Calu3 (cell line): ENCODE data around the gene TSPAN18. TPM values are rescaled to one million over a fixed set of nuclear protein-coding genes. Genes with fewer than 3 reads are reported as not detected.

ENCODE experiments used
- BruUV-seq: library from RNA; stranded (reverse); fragments of 400-500 nt; replicated peaks from 2 replicates; lab custom pipeline; 2021; lab: Mats Ljungman, UMichigan
- CTCF ChIA-PET: fragments of 300-600 bp; sonication (Branson Sonifier 250); formaldehyde crosslinking; loops from one replicate; lab custom pipeline; 2022; ENCODE audit warnings: antibody characterized with exemption; lab: Charles Lee
- DNase-seq: peaks from one replicate; pipeline ENCODE4 v3.0.0; 2022
- H3K27ac Mint-ChIP-seq: one replicate; pipeline ENCODE4 v1.8.0; 2022; ENCODE audit warnings: mixed read lengths; ENCODE audit not compliant: unreplicated experiment
- H3K27me3 Mint-ChIP-seq: one replicate; pipeline ENCODE4 v1.8.0; 2022; ENCODE audit warnings: mixed read lengths; ENCODE audit not compliant: unreplicated experiment
- H3K36me3 Mint-ChIP-seq: one replicate; pipeline ENCODE4 v1.8.0; 2022; ENCODE audit warnings: mild to moderate bottlenecking, moderate library complexity, mixed read lengths; ENCODE audit not compliant: insufficient read depth, unreplicated experiment
- H3K4me1 Mint-ChIP-seq: one replicate; pipeline ENCODE4 v1.8.0; 2022; ENCODE audit warnings: mild to moderate bottlenecking, low read depth, mixed read lengths; ENCODE audit not compliant: unreplicated experiment
- H3K4me3 Mint-ChIP-seq: one replicate; pipeline ENCODE4 v1.8.0; 2022; ENCODE audit warnings: mild to moderate bottlenecking, low read depth, moderate library complexity, mixed read lengths; ENCODE audit not compliant: unreplicated experiment
- H3K9me3 Mint-ChIP-seq: one replicate; pipeline ENCODE4 v1.8.0; 2022; ENCODE audit warnings: low read depth, mixed read lengths; ENCODE audit not compliant: unreplicated experiment
- CTCF ChIP-seq: fragments of 200-600 bp; IDR thresholded peaks from one replicate; pipeline ENCODE4 v1.8.0; 2022; ENCODE audit warnings: antibody characterized with exemption; ENCODE audit not compliant: unreplicated experiment
- intact Hi-C: fragments of 100-400 bp; cut with micrococcal nuclease; formaldehyde crosslinking; loops from one replicate; pipeline ENCODE4 v1.10.0; 2022; ENCODE audit not compliant: unreplicated experiment
- total RNA-seq: library from RNA; stranded (reverse); gene quantifications from 2 replicates; pipeline ENCODE4 v1.2.3, GENCODE V29; 2022

Gene TSPAN18
- total RNA-seq, 1 experiment from 2014 or later: not detected

DNA sequence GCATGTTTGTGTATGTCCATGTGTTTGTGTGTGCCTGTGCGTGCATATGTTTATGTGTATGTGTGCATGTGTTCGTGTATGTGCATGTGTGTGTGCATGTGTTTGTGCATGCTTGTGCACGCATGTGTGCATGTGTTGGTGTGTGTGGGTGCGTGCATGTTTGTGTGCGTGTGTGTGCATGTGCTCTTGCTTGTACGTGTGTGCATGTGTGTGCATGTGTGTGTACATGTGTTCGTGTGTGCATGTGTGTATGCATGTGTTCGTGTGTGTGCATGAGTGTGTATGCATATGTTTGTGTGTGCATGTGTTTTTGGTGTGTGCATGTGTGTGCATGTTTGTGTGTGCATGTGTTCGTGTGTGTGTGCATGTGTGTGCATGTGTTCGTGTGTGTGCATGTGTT is 63.4 kb downstream of the TSPAN18 start:
- Mint-ChIP-seq H3K4me1 (no peaks in the 10 kb centered on the region), H3K27me3 (peaks cover 82% of the 10 kb centered on the region), H3K9me3 (no peaks in the 10 kb centered on the region), H3K36me3 (no peaks in the 10 kb centered on the region), H3K4me3 (no peak overlapping the region), H3K27ac (no peak overlapping the region)
- DNase-seq: no peak
- BruUV-seq: no TSS peak
- CTCF ChIA-PET: no interaction called here
- intact Hi-C loops: no loop called here
- no peak for TF ChIP-seq CTCF

DNA sequence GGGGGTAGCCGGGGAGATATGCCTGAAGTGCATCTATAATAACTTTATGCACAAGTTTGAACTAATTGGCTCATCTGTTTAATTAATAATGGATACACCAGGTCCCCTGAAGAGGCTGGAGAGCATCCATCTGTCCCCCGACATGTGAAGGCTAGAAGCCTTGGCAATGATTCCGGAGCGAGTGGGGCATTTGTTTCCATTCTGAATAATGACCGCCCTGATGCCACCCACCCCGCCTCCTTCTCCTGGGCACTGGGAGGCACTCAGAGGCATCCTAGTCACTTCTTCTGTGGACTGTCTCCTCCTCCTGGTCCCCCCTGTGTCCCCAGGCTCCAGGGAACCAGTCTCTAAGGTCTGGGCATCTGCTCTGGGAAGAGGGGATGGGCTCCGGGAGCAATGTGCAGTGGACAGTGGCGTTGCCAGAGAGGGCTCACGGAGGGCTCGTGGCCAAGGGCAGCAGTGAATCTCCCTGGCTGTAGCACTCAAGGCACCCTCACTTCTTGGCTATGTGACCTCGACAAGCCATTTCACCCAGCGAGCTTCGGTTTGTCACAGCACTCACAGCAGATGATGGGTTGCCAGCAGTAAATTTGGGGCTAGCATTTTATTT is 64.7 kb downstream of the TSPAN18 start:
- no TSS peak for BruUV-seq
- Mint-ChIP-seq H3K36me3 (no peaks in the 10 kb centered on the region), H3K9me3 (no peaks in the 10 kb centered on the region), H3K27ac (no peak overlapping the region), H3K4me3 (no peak overlapping the region), H3K27me3 (peaks cover 87% of the 10 kb centered on the region), H3K4me1 (no peaks in the 10 kb centered on the region)
- CTCF ChIA-PET: no interaction called here
- intact Hi-C loops: no loop called here
- TF ChIP-seq CTCF: no peak
- no peak for DNase-seq

DNA sequence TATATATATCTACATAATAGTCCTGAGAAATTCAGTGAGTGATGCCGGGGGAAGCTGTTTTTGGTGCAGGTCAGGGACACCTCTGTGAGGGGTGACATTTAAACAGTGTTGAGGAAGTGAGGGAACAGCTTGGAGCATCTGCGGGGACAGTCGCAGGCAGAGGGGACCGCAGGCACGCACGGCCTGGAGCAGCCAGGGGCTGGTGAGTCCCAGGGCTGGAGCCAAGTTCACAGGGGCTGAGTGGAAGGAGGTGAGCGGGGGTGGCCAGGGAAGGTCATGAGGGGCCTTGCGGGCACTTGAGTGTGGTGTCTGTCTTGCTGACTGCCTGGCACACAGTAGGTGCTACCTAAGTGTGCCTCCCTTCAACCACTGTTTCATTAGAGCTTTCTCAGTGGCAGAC is 65.4 kb downstream of the TSPAN18 start:
- BruUV-seq: no TSS peak
- no peaks in the 10 kb centered on the region for H3K9me3 Mint-ChIP-seq
- no peaks in the 10 kb centered on the region for H3K36me3 Mint-ChIP-seq
- intact Hi-C loops: no loop called here
- H3K4me3 Mint-ChIP-seq: no peak overlapping the region
- TF ChIP-seq CTCF: no peak
- H3K27me3 Mint-ChIP-seq: peaks cover 95% of the 10 kb centered on the region
- CTCF ChIA-PET: interaction anchor here (1.6 kb wide), 1 partner anchor 9 kb away, joined by 5 read pairs; no protein-coding TSS in a partner anchor
- no peaks in the 10 kb centered on the region for H3K4me1 Mint-ChIP-seq
- no peak overlapping the region for H3K27ac Mint-ChIP-seq
- no peak for DNase-seq

GRCh38 chr11:44793350-44794090 is 66.8 kb downstream of the TSPAN18 start:
- CTCF ChIA-PET: interaction anchor here (1.6 kb wide), 1 partner anchor 10 kb away, joined by 5 read pairs; no protein-coding TSS in a partner anchor
- no peak for DNase-seq
- no peak overlapping the region for H3K27ac Mint-ChIP-seq
- no TSS peak for BruUV-seq
- no peaks in the 10 kb centered on the region for H3K4me1 Mint-ChIP-seq
- no peak overlapping the region for H3K4me3 Mint-ChIP-seq
- TF ChIP-seq CTCF: no peak
- H3K9me3 Mint-ChIP-seq: no peaks in the 10 kb centered on the region
- peaks cover 98% of the 10 kb centered on the region for H3K27me3 Mint-ChIP-seq
- H3K36me3 Mint-ChIP-seq: no peaks in the 10 kb centered on the region
- intact Hi-C loops: no loop called here
